Activated effector memory CD4-positive, alpha-beta T cell treated with Interleukin-2 at 50 U/mL for 16 hours (primary cell): ENCODE measurements around the gene CNOT1.
A peak's percentile ranks its signal among the peaks of the same experiment; 100 is the strongest.
"Not testable (repeated sequence)": the region's sequence is repeated elsewhere in the genome, so short reads cannot be mapped to it uniquely, and the experiment has no call there.

Experiments
- DNase-seq: peaks from one replicate; pipeline ENCODE4 v3.0.0-alpha.2; 2020

Gene CNOT1

DNA sequence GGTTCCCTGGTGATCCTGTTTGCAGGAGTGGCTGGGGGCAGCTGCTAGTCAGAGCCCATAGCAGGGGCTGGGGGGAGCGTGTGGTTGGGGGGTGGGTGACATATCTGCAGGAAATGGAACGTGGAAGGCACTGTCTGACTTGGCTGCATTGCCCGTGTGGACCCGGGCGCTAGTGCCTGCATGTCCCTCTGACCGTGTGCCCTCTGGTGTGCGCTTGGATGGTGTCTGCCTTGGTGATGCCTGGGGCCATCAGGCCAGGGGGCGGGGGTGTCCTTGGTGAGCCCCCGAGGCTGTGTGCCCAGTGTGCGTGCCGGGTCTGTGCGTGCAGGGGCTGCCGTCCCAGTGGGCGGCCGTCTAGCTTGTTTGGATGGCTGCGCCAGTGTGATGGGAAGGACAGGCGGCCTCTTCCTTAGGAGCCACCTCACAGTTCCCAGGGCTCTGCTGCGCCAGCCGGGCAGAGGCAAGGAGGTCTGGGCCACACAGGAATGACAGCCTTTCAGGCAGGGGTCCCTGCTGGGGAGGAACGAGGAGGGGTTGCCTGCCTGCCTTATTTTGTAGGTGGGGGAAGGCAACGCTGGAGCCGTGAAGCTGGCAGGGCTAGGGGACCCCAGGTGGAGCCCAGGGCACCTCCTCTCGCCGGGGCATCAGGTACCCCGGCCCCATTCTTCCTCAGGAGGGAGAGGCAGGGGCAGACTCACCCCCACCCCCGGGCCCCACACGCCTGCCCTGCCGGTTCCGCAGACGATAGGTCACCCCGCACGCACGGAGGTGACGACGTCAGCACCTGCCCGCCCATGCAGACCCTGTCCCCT is 129.0 kb downstream of the CNOT1 start:
- DNase-seq, result no peak

DNA sequence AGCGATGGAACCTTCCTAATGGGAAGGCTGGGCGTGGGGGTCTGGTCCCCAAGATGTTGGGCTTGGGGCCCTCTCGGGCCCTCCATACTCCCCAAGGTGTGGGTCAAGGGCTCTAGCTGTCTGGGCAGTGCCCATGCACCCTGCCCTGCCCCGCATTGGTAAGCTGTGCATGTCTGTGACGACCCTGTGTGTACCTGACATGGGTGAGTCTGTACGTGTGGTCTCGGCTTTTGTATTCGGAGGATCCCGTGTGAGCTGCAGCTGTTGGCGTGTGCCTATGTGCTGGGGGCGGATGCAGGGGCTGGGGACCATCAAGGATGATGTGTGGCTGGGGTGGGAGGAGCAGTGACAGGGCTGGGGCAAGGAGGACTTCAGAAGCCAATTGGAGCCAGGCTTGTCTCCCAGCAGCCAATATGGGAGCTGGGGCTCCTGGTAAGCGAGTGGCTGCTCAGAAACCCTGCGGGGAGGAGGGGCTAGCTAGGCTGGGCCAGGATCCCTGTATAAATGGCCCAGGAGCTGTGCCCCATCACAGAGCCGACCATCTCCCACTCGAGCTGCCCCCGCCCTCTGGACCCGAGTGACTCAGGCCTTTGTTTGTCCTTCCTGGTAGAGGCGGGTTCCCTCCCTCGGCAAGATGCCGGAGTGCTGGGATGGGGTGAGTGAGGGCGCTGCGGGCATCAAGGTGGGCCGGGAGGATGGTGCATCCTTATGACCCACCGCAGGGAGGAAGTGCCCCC is 129.8 kb downstream of the CNOT1 start, which contains the start of gene NDRG4:
TSS of gene NDRG4 (plus strand) at position 529 of the 737 bp plus-strand sequence. CDS start at position 635, 106 bp downstream.
- no peak for DNase-seq

DNA sequence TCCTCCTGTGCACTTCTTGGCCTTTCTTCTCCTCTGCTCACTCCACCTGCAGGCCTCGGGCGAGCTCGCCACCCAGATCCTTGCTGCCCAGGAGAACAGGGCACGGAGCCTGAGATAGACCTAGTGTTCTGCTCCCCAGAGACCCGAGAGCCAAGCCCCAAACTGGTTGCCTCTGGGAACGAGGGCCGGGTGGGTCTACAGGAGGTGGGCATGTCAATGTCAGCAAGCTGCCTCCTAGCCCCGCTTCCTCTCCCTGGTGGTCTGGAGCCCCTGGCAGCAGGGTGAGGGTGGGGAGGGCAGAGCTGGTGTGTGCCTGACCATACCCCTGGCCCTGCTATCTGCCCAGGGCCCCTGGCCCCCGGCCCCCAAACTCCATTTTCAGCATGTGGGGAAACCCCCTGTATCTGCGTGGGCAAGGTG is 130.5 kb downstream of the CNOT1 start:
- DNase-seq, result no peak

DNA sequence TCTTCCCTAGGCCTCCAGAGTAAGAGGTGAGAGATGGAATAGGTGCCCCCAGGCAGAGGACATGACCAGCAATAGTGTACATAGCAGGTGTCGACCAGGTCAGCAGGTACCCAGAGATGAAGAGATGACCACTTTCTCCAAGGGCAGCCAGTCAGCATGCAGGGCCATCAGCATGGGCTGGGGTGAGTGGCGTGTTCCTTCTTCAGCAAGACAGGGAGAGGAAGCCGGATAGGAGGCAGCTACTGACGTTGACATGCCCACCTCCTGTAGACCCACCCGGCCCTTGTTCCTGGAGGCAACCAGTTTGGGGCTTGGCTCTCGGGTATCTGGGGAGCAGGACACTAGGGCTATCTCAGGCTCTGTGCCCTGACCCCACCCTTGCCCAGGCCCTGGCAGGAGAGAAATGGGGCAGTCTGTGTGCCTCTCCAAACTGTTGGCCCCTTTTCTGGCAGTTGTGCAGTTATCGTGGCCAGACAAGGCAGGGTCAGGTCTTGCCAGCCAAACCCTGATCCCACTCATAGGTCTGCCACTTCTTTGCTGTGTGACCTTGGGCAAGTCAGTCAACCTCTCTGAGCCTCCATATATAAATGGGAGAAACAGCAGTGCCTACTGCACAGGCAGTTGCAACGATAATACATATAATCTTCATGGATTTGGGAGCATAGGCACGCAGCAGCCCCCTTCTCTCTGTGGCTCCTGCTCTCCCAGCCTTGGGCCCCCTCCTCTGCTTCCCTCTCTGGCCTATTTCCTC is 131.1 kb downstream of the CNOT1 start:
- DNase-seq, result no peak

DNA sequence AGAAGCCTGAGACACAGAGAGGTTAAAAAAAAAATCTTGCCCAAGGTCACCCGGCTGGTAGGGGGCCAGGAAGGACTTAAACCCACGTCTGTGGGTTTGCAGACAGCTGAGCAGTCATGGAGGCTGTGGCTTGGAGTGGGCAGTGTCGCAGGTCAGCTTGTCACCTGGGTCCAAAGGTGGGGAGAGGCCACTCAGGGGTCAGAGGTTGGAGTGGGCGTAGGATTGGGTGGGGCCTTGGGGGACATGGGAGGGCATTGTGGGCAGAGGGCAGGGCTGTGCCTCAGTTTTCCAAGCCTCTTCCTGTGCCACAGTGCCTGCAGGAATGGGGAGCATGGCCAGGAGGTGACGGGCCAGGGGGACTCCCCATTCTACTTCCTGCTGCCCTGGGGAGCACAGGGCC is 131.7 kb downstream of the CNOT1 start:
- DNase-seq, result no peak

DNA sequence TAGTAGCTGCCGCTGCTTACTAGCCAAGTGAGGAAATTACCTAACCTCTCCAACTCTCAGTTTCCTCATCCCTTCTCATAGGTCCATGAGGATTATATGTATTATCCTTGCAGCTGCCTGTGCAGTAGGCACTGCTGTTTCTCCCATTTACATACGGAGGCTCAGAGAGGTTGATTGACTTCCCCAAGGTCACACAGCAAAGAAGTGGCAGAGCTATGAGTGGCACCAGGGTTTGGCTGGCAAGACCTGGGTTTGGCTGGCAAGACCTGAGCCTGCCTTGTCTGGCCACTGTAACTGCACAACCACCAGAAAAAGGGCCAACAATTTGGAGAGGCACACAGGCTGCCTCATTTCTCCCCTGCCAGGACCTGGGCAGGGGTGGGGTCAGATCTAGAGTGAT is 132.2 kb downstream of the CNOT1 start:
- no peak for DNase-seq

DNA sequence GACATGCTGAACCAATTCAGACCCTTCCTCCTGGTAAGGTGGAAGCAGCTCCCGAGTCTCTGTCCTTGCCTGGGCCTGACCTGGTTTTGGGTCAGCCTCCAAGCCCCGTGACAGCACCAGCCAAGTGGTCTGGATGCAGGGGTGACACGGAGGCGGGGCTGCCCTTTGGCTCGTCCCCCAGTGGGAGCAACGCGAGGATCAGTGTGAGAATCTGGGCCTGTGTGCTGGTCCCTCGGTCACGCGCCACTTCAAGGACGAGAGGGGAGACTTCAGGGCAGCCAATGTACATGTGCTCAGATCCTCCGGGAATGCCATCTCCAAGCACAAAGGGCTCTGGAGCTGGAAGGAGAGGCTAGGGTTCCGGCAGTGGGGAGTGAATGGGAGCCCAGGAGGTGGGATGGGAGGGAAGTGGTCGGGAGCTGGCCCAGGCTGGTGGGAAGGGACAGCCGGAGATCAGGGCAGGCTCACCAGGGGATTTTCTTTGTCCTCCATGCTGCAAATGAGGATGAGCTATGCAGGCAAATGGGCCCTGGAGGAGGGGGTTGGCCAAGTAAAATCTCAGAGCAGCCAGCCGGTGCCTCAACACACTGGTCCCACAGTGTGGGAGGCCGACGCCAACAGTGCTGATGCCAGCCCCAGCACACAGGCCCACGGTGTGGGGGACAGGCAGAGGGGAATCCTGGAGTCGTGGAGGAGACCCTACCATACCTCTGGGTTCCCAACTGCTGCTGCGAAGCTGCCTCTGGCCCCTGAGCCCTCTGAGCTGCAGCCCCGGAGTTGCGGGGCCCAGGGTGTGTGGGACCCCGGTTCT is 133.9 kb downstream of the CNOT1 start:
- DNase-seq, result no peak

DNA sequence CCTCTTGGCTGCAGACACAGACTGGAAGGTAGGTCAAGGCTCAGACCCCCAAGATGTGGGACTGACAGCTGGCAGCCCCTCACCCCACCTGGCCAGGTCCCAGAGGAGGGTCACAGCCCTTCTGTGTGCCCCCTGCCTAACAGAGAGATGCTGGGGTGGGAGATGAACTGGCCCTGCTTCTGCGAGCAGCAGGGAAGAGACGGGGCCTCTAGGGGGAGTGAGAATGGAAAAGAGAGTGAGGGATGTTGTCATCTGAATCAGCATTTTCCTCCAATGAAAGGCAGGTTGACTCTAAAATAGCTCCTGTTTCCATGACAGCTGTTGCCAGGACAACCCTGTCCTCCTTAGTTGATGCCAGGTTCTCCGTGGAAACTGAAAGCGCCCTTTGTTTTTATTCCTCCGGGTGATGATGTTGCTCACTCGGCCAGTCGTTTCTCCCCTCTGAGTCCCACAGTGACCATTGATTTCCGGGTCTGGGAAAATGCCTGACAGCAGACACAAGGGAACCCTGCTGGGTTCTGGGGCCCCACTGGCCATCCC is 134.6 kb downstream of the CNOT1 start:
- DNase-seq, result no peak

DNA sequence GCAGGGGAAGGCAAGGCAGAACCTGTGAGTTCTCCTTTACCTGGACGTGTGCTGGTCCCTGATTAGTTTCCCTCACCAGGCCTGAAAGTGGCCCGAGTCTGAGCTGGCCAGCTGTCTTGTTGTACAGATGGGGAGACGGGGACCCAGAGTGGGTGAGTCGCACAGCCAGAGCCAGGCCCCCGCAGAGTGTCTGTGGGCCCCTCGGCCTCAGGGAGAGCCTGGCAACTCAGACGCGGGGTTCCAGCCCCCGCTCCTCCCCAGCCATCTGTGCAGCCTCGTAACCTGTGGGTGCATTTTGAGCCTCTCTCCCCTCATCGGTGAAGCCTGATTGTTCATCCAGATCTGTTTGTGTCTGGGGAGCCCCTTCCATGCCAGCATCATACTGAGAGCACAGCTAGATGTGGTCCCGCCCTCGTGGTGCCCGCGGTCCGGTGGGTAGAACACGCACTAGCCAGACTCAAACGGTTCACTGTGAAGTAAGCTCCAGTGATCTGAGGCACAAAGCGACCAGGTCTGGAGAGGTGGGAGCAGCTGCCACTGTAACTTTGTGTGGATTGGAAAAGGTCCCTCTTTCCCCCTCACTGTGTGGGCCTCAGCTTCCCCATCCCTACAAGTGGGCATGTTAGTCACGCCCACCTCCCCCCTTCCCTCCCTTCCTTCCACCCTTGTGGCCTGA is 135.7 kb downstream of the CNOT1 start:
- DNase-seq, result no peak

DNA sequence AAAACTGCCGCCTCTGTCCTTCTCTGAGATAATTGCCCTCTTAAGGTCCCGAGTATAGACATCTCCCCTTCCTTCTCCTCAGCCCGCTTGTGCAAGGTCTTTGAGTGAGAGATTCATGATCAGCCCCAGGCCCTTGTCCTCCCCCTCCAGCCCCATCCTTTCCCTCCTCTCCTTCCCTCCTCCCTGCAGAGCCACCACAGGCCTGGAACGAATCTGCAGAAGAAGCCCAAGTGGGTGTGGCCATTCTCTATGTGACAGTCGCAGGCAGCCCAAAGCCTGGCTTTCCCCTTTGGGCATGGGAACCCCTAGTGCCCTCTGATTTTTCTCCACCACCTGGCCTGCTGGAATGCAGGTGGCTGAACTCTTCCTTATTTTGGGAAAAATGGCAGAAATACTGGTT is 136.9 kb downstream of the CNOT1 start:
- no peak for DNase-seq

DNA sequence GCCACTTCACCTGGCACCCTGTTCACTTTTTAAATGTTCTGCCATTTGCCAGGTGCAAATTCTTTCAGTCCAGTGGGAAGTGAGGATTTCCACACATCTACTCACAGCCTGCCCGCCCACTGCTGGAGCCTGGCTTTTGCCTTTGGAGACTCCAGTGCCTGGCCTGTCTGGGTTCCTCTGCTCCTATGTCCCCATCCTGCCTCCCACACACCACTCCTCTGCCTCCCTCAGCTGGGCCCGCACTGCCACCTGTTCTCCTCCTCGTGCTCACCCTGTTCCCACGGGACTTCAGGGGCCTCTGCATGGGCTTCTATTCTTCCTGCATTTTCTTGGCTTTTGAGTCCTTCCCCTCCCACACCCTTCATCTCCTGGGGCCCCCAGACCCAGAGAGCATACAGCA is 137.6 kb downstream of the CNOT1 start:
- no peak for DNase-seq

DNA sequence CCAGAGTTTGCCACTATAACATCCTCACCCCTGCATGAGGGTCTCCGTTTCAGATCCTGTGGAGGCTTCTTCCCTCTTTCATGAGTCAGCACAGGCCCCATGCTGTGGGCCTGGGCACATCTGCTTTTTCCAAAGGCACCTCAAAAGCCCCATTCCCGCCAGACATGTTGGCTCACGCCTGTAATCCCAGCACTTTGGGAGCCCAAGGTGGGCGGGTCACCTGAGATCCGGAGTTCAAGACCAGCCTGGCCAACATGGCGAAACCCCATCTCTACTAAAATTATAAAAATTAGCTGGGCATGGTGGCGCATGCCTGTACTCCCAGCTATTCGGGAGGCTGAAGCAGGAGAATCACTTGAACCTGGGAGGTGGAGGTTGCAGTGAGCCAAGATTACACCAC is 139.1 kb downstream of the CNOT1 start:
- not testable (repeated sequence) for DNase-seq

DNA sequence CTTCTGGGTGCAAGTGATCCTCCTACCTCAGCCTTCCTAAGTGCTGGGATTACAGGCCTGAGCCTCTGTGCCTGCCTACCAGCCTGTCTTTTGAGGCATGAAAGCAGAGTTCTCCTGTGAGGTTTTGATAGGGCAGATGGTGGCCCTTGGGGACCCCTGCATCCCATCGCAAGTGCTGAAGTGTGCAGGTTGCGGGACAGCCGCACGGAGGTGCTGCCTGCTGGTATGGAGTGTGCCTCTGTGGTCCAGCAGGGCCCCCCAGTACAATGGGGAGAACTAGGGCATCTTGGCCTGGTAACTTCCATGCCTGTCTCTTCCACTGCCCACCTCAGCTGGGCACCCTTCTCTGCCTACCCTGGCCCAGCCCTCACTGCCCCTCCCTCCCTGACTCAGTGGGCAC is 139.6 kb downstream of the CNOT1 start:
- DNase-seq, result no peak

DNA sequence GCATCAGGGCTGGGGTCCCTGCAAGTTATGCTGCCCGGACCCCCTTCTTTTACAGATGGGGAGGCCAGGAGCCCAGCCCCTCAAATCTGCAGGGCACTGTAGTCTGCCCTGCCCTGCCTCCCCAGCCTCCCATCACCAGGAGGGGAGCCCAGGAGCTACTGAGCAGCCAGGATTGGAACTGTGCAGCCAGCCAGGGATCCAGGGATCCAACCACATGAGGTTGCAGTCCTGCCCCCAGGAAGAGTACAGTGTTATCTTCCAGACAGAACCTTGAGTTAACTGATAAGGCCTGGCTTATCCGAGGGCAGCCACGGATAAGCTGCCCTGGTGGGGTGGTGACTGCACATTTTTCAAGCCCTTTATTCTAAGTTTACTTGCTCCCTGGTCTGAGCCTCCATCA is 141.1 kb downstream of the CNOT1 start:
- no peak for DNase-seq

DNA sequence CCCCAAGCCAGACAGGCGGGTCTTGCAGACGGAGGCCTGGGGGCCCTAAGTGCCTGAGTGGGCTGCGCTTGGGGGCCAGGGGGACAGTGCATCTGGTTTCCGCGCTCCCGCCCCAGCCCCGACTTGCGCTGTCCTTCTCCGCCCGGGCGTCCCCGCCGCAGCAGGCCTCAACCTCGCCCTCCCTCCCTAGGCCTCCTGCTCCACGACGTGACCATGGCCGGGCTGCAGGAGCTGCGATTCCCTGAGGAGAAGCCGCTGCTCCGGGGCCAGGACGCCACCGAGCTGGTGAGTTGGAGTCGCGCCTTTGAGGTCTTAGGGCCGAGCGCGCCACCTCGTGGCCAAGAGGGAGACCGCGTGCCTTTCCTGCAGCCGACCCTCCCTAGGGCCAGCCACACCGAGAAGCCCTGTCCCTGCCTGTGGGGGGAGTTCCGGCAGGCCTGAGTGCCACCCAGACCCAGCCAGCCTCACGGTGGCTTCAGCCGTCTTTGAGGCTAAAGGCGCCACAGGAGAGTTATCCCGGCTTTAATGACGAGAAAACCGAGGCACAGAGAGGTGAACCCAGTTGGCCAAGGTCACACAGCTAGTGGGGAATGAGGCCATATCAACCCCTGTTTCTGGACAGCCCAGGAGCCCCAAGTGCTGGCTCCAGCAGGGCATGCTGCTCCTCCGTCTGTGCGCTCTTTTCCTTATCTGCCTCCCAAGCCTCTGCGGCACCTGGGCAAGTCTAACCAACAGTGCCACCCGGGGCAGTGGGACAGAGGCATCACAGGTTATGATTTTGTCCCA is 141.9 kb downstream of the CNOT1 start:
- peak; percentile 40 for DNase-seq

DNA sequence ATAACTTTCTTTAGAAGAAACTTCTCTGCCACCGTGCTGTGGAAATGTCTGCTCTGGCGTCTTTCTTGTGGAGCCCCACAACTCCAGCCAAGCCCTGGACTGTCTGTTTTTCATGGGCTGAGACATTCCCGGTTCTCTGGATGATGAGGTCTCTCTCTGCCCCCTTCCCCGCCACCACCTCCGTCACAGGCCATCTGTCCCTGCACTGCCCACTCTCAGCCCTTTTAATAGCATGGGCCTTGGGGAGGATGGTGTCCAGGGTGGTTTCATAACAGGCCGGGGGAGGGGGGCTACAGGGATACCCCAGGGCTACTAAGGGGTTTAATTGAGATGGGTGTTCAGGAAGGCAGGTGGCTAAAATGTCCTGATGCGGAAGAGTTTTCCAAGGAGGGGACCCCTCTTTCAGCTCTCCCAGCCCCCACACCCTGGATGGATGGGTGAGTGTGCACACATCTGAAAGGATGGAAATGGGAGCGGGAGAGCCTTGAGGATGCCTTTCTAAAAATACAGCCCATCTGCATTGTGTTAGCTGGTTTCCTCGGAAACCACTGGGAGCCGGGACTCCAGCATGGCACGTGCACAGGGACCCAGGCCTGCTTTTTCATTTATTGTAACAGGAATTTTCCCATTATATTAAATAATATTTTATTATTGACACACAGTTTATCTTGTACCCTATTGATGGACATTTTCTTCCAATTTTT is 144.3 kb downstream of the CNOT1 start:
- no peak for DNase-seq

DNA sequence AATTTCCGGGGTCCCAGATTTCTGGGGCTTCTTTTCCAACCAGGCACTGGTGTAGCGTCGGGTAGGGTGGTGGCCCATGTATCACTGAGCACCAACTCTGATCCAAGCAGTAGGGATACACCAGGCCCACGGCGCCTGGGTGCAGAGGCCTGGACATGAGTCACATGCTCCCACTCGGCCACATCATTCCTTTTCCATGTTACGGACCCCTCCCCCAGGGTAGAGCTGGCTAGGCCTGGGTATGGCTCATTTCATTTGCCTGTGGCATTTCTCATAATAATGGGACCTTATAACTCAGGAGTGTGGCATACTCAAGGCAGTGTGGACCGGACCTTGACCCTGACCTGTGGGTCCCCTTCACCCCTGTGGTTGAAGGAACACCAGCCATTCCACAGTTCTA is 147.7 kb downstream of the CNOT1 start:
- no peak for DNase-seq

DNA sequence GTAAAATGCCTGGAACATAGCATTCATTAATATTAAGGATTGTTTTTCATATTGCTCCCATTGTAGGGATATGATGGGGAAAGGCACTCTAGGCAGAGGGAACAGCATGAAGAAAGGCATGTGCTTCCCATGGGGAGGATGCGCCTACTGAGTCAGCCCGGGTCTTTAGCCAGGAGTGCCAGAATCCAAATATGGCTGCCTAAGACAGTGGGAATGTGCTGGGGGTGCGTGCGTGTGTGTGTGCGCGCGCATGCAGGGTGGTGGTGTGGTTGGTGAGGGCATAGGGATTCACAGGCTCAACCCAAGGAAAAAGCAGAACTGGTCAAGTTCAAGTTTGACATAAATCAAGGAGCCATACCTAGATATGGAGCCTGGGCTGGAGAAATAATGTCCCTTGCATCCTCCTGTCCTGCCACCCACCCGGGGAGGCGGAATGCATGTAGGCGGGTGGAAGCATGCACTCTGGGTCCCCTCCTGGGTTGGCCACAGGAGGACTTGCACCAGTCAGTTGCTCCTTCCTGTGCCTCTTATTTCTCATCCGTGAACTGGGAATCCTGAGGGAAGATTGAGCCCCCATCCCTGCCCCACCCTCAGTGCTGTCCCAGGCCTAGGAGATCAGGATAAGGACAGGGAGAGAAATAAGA is 148.3 kb downstream of the CNOT1 start:
- no peak for DNase-seq

DNA sequence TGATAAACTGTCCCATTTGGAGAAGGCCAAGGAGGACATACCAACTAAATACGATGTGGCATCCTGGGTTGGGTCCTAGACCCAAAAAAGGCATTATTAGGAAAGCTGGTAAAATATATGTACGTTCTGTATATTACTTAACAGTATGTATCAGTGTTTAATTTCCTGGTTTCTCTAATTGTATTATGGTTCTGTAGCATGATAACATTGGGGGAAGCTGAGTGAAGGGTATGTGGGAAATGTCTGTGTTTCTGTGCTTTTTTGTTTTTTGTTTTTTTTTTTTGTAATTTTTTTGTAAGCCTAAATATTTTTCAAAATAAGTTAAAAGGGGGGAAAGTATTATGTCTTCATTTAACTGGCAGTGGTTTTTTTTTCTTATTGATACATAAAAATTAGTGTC is 151.2 kb downstream of the CNOT1 start:
- DNase-seq, result no peak

DNA sequence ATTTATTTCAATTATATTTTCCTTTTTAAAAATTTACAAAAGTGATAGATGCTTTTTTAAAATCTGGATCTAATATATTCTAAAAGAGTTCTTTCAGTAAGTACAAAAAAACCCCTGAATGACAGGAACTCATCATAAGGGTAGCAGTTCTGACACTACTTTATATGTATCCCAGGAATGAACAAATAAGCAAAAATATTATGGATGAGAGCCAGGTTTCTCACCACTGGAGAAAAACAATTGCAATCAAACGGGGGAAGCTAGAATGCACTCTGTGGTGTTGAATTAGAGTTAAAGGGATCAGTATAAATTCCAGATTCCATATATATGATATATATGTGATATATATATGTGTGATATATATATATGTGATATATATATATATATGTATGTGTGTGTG is 152.8 kb downstream of the CNOT1 start:
- no peak for DNase-seq
